Choroid plexus epithelial cell (primary cell): ENCODE data around the gene C16orf74.

Experiments used
- DNase-seq: peaks from one replicate; pipeline ENCODE4 v3.0.0-alpha.2; 2010; ENCODE audit warnings: low read depth
- H3K4me3 ChIP-seq: 2 replicates; pipeline ENCODE4 v1.5.1; 2011; ENCODE audit warnings: low read depth, mild to moderate bottlenecking, control low read depth, low read length, moderate library complexity
- CTCF ChIP-seq: conservative IDR thresholded peaks from 2 replicates; pipeline ENCODE4 v1.5.1; 2011; ENCODE audit warnings: low read depth, mild to moderate bottlenecking, control low read depth, inconsistent platforms, low read length, moderate library complexity

The C16orf74 gene

GRCh38 chr16:85729452-85730185 is 21.3 kb downstream of the C16orf74 start:
- H3K4me3 ChIP-seq, result no peak overlapping the region
- DNase-seq, result no peak
- TF ChIP-seq CTCF, result no peak

- peak; percentile 40 for TF ChIP-seq CTCF
- no peak for DNase-seq
- H3K4me3 ChIP-seq, result no peak overlapping the region
These were observed 22.0 kb downstream of the C16orf74 start for GRCh38 chr16:85728879-85729278.

GRCh38 chr16:85724936-85725335 is 26.0 kb downstream of the C16orf74 start:
- no peak for DNase-seq
- TF ChIP-seq CTCF, result no peak

GRCh38 chr16:85724126-85724879 is 26.6 kb downstream of the C16orf74 start:
- no peak for DNase-seq
- TF ChIP-seq CTCF, result no peak
- H3K4me3 ChIP-seq, result no peak overlapping the region

More at GRCh38 chr16:85724936-85725335, 26.0 kb downstream of the C16orf74 start:
- no peak overlapping the region for H3K4me3 ChIP-seq

- no peak overlapping the region for H3K4me3 ChIP-seq
- no peak for TF ChIP-seq CTCF
- no peak for DNase-seq
These were observed 28.6 kb downstream of the C16orf74 start for GRCh38 chr16:85722128-85722893.

GRCh38 chr16:85720302-85720637 is 30.6 kb downstream of the C16orf74 start:
- no peak for DNase-seq
- no peak overlapping the region for H3K4me3 ChIP-seq
- no peak for TF ChIP-seq CTCF
